ENCODE data around the gene TAB3.

Gene TAB3

GRCh38 chrX:30831082-30831481 lies 58.0 kb downstream of the TAB3 start:
- no peak overlapping the region for H3K27ac ChIP-seq
- H3K36me3 ChIP-seq, result peaks cover 48% of the 10 kb centered on the region
- no peak overlapping the region for H3K4me3 ChIP-seq (ENCODE audit: low read depth in 1 of 2, low read length in 1 of 2)
- no peaks in the 10 kb centered on the region for H3K27me3 ChIP-seq
- no peaks in the 10 kb centered on the region for H3K4me1 ChIP-seq (ENCODE audit: control insufficient read depth in 1 of 2, insufficient read depth in 1 of 2, low read depth in 1 of 2, low read length in 1 of 2)
- no peaks in the 10 kb centered on the region for H3K9me3 ChIP-seq
- no peak for TF ChIP-seq CTCF (IDR thresholded peaks at IDR 0.05)

- Histone ChIP-seq H3K4me1 (ENCODE audit: control insufficient read depth in 1 of 2, insufficient read depth in 1 of 2, low read depth in 1 of 2, low read length in 1 of 2) (no peaks in the 10 kb centered on the region), H3K4me3 (ENCODE audit: low read depth in 1 of 2, low read length in 1 of 2) (no peak overlapping the region), H3K27ac (no peak overlapping the region), H3K36me3 (peaks cover 47% of the 10 kb centered on the region), H3K9me3 (no peaks in the 10 kb centered on the region), H3K27me3 (no peaks in the 10 kb centered on the region)
- TF ChIP-seq CTCF (IDR thresholded peaks at IDR 0.05), result no peak
These were observed 58.6 kb downstream of the TAB3 start for GRCh38 chrX:30830326-30830943.

GRCh38 chrX:30824275-30824674 lies 64.8 kb downstream of the TAB3 start:
- no peaks in the 10 kb centered on the region for H3K36me3 ChIP-seq
- no peak for TF ChIP-seq CTCF (IDR thresholded peaks at IDR 0.05)
- H3K27ac ChIP-seq, result no peak overlapping the region
- no peaks in the 10 kb centered on the region for H3K27me3 ChIP-seq
- no peaks in the 10 kb centered on the region for H3K9me3 ChIP-seq
- no peaks in the 10 kb centered on the region for H3K4me1 ChIP-seq (ENCODE audit: control insufficient read depth in 1 of 2, insufficient read depth in 1 of 2, low read depth in 1 of 2, low read length in 1 of 2)
- H3K4me3 ChIP-seq (ENCODE audit: low read depth in 1 of 2, low read length in 1 of 2), result no peak overlapping the region

GRCh38 chrX:30822764-30823163 lies 66.3 kb downstream of the TAB3 start:
- TF ChIP-seq CTCF (IDR thresholded peaks at IDR 0.05), result no peak
- H3K36me3 ChIP-seq, result no peaks in the 10 kb centered on the region
- no peak overlapping the region for H3K27ac ChIP-seq
- no peak overlapping the region for H3K4me3 ChIP-seq (ENCODE audit: low read depth in 1 of 2, low read length in 1 of 2)
- no peaks in the 10 kb centered on the region for H3K27me3 ChIP-seq
- no peaks in the 10 kb centered on the region for H3K9me3 ChIP-seq
- no peaks in the 10 kb centered on the region for H3K4me1 ChIP-seq (ENCODE audit: control insufficient read depth in 1 of 2, insufficient read depth in 1 of 2, low read depth in 1 of 2, low read length in 1 of 2)

GRCh38 chrX:30822068-30822681 lies 66.9 kb downstream of the TAB3 start:
- Histone ChIP-seq H3K9me3 (no peaks in the 10 kb centered on the region), H3K27me3 (no peaks in the 10 kb centered on the region)
- TF ChIP-seq CTCF (IDR thresholded peaks at IDR 0.05), result no peak

More at GRCh38 chrX:30822068-30822681, 66.9 kb downstream of the TAB3 start:
- Histone ChIP-seq H3K4me3 (ENCODE audit: low read depth in 1 of 2, low read length in 1 of 2) (no peak overlapping the region), H3K27ac (no peak overlapping the region), H3K36me3 (no peaks in the 10 kb centered on the region), H3K4me1 (ENCODE audit: control insufficient read depth in 1 of 2, insufficient read depth in 1 of 2, low read depth in 1 of 2, low read length in 1 of 2) (no peaks in the 10 kb centered on the region)
